ENCODE results near the gene GARIN5A.

- no peak for TF ChIP-seq POLR2A (IDR thresholded peaks at IDR 0.05; ENCODE audit: low read depth, low read length)
- TF ChIP-seq POLR2AphosphoS5 (IDR thresholded peaks at IDR 0.05; ENCODE audit: low read depth, low read length): no peak; the same call in 1 of the 2 replicates
- TF ChIP-seq TAF1 (IDR thresholded peaks at IDR 0.05; ENCODE audit: borderline replicate concordance, low read depth, low read length): no peak
Observed at GRCh38 chr19:50417111-50418081, 59.3 kb downstream of the GARIN5A start.
